GM23338 (cell line): ENCODE results near the gene JAM3. TPM values are rescaled to one million over a fixed set of nuclear protein-coding genes. Genes with fewer than 3 reads are reported as not detected.

ENCODE experiments used
- ATAC-seq: fragments of 200-7000 bp; cut with Tn5 transposase; 3 replicates; pipeline ENCODE4 v1.9.1; 2020
- DNase-seq: peaks from one replicate; pipeline ENCODE4 v3.0.0-alpha.2; 2015; ENCODE audit warnings: low spot score
- H2AFZ ChIP-seq: fragments of 200-600 bp; sonication (generic); 2 replicates; pipeline ENCODE4 v1.8.0; 2016; ENCODE audit warnings: antibody characterized with exemption, mild to moderate bottlenecking, moderate library complexity
- H3F3A ChIP-seq: fragments of 200-600 bp; sonication (generic); replicated peaks from 2 replicates; pipeline ENCODE4 v1.8.0; 2017; ENCODE audit warnings: antibody characterized with exemption, mixed run types, low read depth
- H3K27ac ChIP-seq: fragments of 200-600 bp; sonication (generic); 2 replicates; pipeline ENCODE4 v1.6.1; 2016; ENCODE audit warnings: low read depth
- H3K27me3 ChIP-seq: fragments of 200-600 bp; sonication (generic); 2 replicates; pipeline ENCODE4 v1.8.0; 2016; ENCODE audit warnings: mild to moderate bottlenecking, mixed run types, moderate library complexity; ENCODE audit not compliant: insufficient read depth
- H3K36me3 ChIP-seq: fragments of 200-600 bp; sonication (generic); 2 replicates; pipeline ENCODE4 v1.8.0; 2016; ENCODE audit warnings: mild to moderate bottlenecking; ENCODE audit not compliant: insufficient read depth
- H3K4me1 ChIP-seq: fragments of 200-600 bp; sonication (generic); 2 replicates; pipeline ENCODE4 v1.8.0; 2016; ENCODE audit warnings: mild to moderate bottlenecking, moderate library complexity; ENCODE audit not compliant: insufficient read depth
- H3K4me2 ChIP-seq: fragments of 200-600 bp; sonication (generic); 2 replicates; pipeline ENCODE4 v1.7.1; 2017; ENCODE audit warnings: mixed run types
- H3K4me3 ChIP-seq: fragments of 200-600 bp; sonication (generic); 2 replicates; pipeline ENCODE4 v1.6.1; 2016; ENCODE audit warnings: mixed run types
- H3K79me2 ChIP-seq: fragments of 200-600 bp; sonication (generic); replicated peaks from 2 replicates; pipeline ENCODE4 v1.8.0; 2017; ENCODE audit warnings: mild to moderate bottlenecking; ENCODE audit not compliant: insufficient read depth
- H3K9me2 ChIP-seq: fragments of 200-600 bp; sonication (generic); 2 replicates; pipeline ENCODE4 v1.8.0; 2017; ENCODE audit not compliant: insufficient read depth
- H4K20me1 ChIP-seq: fragments of 200-600 bp; sonication (generic); replicated peaks from 2 replicates; pipeline ENCODE4 v1.8.0; 2017; ENCODE audit warnings: mild to moderate bottlenecking; ENCODE audit not compliant: insufficient read depth
- H3K27ac Mint-ChIP-seq: 2 replicates; pipeline ENCODE4 v1.8.0; 2020; ENCODE audit warnings: inconsistent platforms, mild to moderate bottlenecking, moderate library complexity, mixed read lengths
- H3K27me3 Mint-ChIP-seq: 3 replicates; pipeline ENCODE4 v1.8.0; 2022; ENCODE audit warnings: low read depth, mild to moderate bottlenecking, moderate library complexity, mixed read lengths, inconsistent platforms; ENCODE audit not compliant: insufficient read depth, poor library complexity
- H3K36me3 Mint-ChIP-seq: 3 replicates; pipeline ENCODE4 v1.8.0; 2021; ENCODE audit warnings: low read depth, mild to moderate bottlenecking, inconsistent platforms, moderate library complexity, mixed read lengths
- H3K4me1 Mint-ChIP-seq: 3 replicates; pipeline ENCODE4 v1.8.0; 2020; ENCODE audit warnings: mild to moderate bottlenecking, inconsistent platforms, mixed read lengths
- H3K4me3 Mint-ChIP-seq: 3 replicates; pipeline ENCODE4 v1.8.0; 2021; ENCODE audit warnings: moderate library complexity, mild to moderate bottlenecking, inconsistent platforms, mixed read lengths
- H3K9me3 Mint-ChIP-seq: 3 replicates; pipeline ENCODE4 v1.8.0; 2020; ENCODE audit warnings: moderate library complexity, mild to moderate bottlenecking, inconsistent platforms, mixed read lengths
- CREB1 ChIP-seq: fragments of 250-450 bp; sonication (Bioruptor Pico); IDR thresholded peaks from 2 replicates; pipeline ENCODE4 v1.5.0; 2020; ENCODE audit warnings: low read depth, mild to moderate bottlenecking, moderate library complexity
- ETS1 ChIP-seq: IDR thresholded peaks from 2 replicates; pipeline ENCODE4 v1.6.1; 2016; ENCODE audit warnings: antibody characterized with exemption
- JUNB ChIP-seq: IDR thresholded peaks from one replicate; pipeline ENCODE4 v1.6.1; 2016; ENCODE audit warnings: antibody characterized with exemption; ENCODE audit not compliant: unreplicated experiment
- POLR2AphosphoS5 ChIP-seq: IDR thresholded peaks from 2 replicates; pipeline ENCODE4 v1.6.1; 2016; ENCODE audit warnings: antibody characterized with exemption, low read depth
- REST ChIP-seq: IDR thresholded peaks from one replicate; pipeline ENCODE4 v1.6.1; 2018; ENCODE audit warnings: antibody characterized with exemption; ENCODE audit not compliant: unreplicated experiment
- STAT1 ChIP-seq: IDR thresholded peaks from one replicate; pipeline ENCODE4 v1.6.1; 2016; ENCODE audit warnings: antibody characterized with exemption; ENCODE audit not compliant: unreplicated experiment
- ZNF114 ChIP-seq: fragments of 250-450 bp; sonication (Bioruptor Pico); IDR thresholded peaks from 2 replicates; pipeline ENCODE4 v1.5.0; 2020; ENCODE audit warnings: mild to moderate bottlenecking, moderate library complexity
- ZNF462 ChIP-seq: fragments of 250-450 bp; sonication (Bioruptor Pico); IDR thresholded peaks from 2 replicates; pipeline ENCODE4 v1.5.0; 2020; ENCODE audit warnings: mild to moderate bottlenecking, moderate library complexity
- polyA plus RNA-seq: library from polyadenylated mRNA; unstranded; fragments of >200 nt; fragmentation: Nextera tagmentation; extraction: Ambion mirVana; gene quantifications from 2 replicates; pipeline ENCODE4 v1.2.1, GENCODE V29; 2016
- total RNA-seq: library from RNA; depleted of rRNA; stranded (reverse); fragments of >200 nt; shearing (Covaris generic); gene quantifications from 2 replicates; pipeline ENCODE4 v1.2.3, GENCODE V29; 2014

Gene JAM3
- total and polyA plus RNA-seq, 2 experiments from 2014 or later = 14.1 to 41.5 TPM

- TF ChIP-seq ZNF462 (CRISPR knock-in tag) (no peak), ZNF114 (CRISPR knock-in tag) (no peak), ETS1 (no peak)
Measured at GRCh38 chr11:134154441-134154840, 85.6 kb downstream of the JAM3 start (continued).

GRCh38 chr11:134155456-134155855 is 86.6 kb downstream of the JAM3 start:
- no peaks in the 10 kb centered on the region for H3K9me2 ChIP-seq
- Mint-ChIP-seq H3K36me3 (peaks cover 88% of the 10 kb centered on the region), H3K9me3 (peaks cover 5% of the 10 kb centered on the region; the same call in 2 of the 3 replicates), H3K27me3 (peaks cover 19% of the 10 kb centered on the region), H3K27ac (no peak overlapping the region), H3K4me1 (no peaks in the 10 kb centered on the region), H3K4me3 (no peak overlapping the region)
- H3K79me2 ChIP-seq = no peaks in the 10 kb centered on the region
- H3F3A ChIP-seq = no peaks in the 10 kb centered on the region
- H3K36me3 ChIP-seq = peaks cover 42% of the 10 kb centered on the region
- peaks cover 5% of the 10 kb centered on the region for H4K20me1 ChIP-seq
- no peak overlapping the region for H3K4me3 ChIP-seq
- H2AFZ ChIP-seq = no peak overlapping the region
- no peaks in the 10 kb centered on the region for H3K27me3 ChIP-seq
- H3K4me2 ChIP-seq = no peak overlapping the region
- no peak for ATAC-seq
- no peak overlapping the region for H3K27ac ChIP-seq
- no peak for DNase-seq
- H3K4me1 ChIP-seq = no peaks in the 10 kb centered on the region
- TF ChIP-seq REST (no peak), STAT1 (no peak), ZNF114 (CRISPR knock-in tag) (no peak), POLR2AphosphoS5 (no peak), CREB1 (CRISPR knock-in tag) (no peak), JUNB (no peak)
